Immature natural killer cell (primary cell): ENCODE measurements around the gene GALNT18. TPM values are rescaled to one million over a fixed set of nuclear protein-coding genes. Genes with fewer than 3 reads are reported as not detected.

ENCODE experiments used
- DNase-seq, 3 donors: peaks; one replicate each; pipeline ENCODE4 v3.0.0; 2022; ENCODE audit warnings: mixed read lengths in 1 of 3
- H3K27ac Mint-ChIP-seq, 6 donors: one replicate each; pipeline ENCODE4 v1.8.0; 2020; ENCODE audit warnings: mixed read lengths in 6 of 6, mild to moderate bottlenecking in 5 of 6, inconsistent platforms in 4 of 6, moderate library complexity in 3 of 6
- H3K27me3 Mint-ChIP-seq, 3 donors: one replicate each; pipeline ENCODE4 v1.8.0; 2020 to 2021; ENCODE audit warnings: low read depth in 3 of 3, mild to moderate bottlenecking in 3 of 3, mixed read lengths in 3 of 3, moderate library complexity in 3 of 3, inconsistent platforms in 1 of 3
- H3K36me3 Mint-ChIP-seq, 3 donors: one replicate each; pipeline ENCODE4 v1.8.0; 2020; ENCODE audit warnings: mixed read lengths in 3 of 3, inconsistent platforms in 2 of 3, mild to moderate bottlenecking in 2 of 3
- H3K4me1 Mint-ChIP-seq, 2 donors: one replicate each; pipeline ENCODE4 v1.8.0; 2020; ENCODE audit warnings: inconsistent platforms in 2 of 2, mild to moderate bottlenecking in 2 of 2, mixed read lengths in 2 of 2, moderate library complexity in 1 of 2
- H3K4me3 Mint-ChIP-seq, 5 donors: one replicate each; pipeline ENCODE4 v1.8.0; 2020; ENCODE audit warnings: mild to moderate bottlenecking in 5 of 5, mixed read lengths in 5 of 5, inconsistent platforms in 3 of 5, moderate library complexity in 3 of 5
- H3K9me3 Mint-ChIP-seq, 6 donors: one replicate each; pipeline ENCODE4 v1.8.0; 2020; ENCODE audit warnings: mild to moderate bottlenecking in 6 of 6, mixed read lengths in 6 of 6, inconsistent platforms in 4 of 6, moderate library complexity in 3 of 6
- polyA plus RNA-seq, 3 donors: library from polyadenylated mRNA; unstranded; fragments of 300-500 nt; fragmentation: Illumina TruSeq; gene quantifications; one replicate each; pipeline ENCODE4 v1.2.3, GENCODE V29; 2021

Gene GALNT18
- polyA plus RNA-seq, 3 donors from 2014 or later = 0.10 to 0.93 TPM; not detected in 1

GRCh38 chr11:11476499-11476898 is 145.3 kb downstream of the GALNT18 start:
- no peak for DNase-seq
- Mint-ChIP-seq H3K36me3 (no peaks in the 10 kb centered on the region), H3K9me3 (no peaks in the 10 kb centered on the region)

GRCh38 chr11:11472106-11472505 is 149.7 kb downstream of the GALNT18 start:
- Mint-ChIP-seq H3K4me3 (no peak overlapping the region), H3K9me3 (no peaks in the 10 kb centered on the region), H3K36me3 (no peaks in the 10 kb centered on the region), H3K27me3 (no peaks in the 10 kb centered on the region), H3K27ac (no peak overlapping the region), H3K4me1 (no peaks in the 10 kb centered on the region)
- DNase-seq = no peak

More at GRCh38 chr11:11476499-11476898, 145.3 kb downstream of the GALNT18 start:
- Mint-ChIP-seq H3K4me3 (no peak overlapping the region), H3K4me1 (no peaks in the 10 kb centered on the region), H3K27ac (no peak overlapping the region), H3K27me3 (no peaks in the 10 kb centered on the region)

GRCh38 chr11:11471201-11471600 is 150.6 kb downstream of the GALNT18 start:
- no peaks in the 10 kb centered on the region for H3K27me3 Mint-ChIP-seq
- no peaks in the 10 kb centered on the region for H3K4me1 Mint-ChIP-seq
- H3K36me3 Mint-ChIP-seq = no peaks in the 10 kb centered on the region
- no peak overlapping the region for H3K27ac Mint-ChIP-seq
- no peaks in the 10 kb centered on the region for H3K9me3 Mint-ChIP-seq
- no peak overlapping the region for H3K4me3 Mint-ChIP-seq
- no peak for DNase-seq

- H3K4me1 Mint-ChIP-seq = no peaks in the 10 kb centered on the region
- H3K27me3 Mint-ChIP-seq = no peaks in the 10 kb centered on the region
- no peaks in the 10 kb centered on the region for H3K9me3 Mint-ChIP-seq
- no peak for DNase-seq
- no peak overlapping the region for H3K4me3 Mint-ChIP-seq
- no peaks in the 10 kb centered on the region for H3K36me3 Mint-ChIP-seq
- H3K27ac Mint-ChIP-seq = no peak overlapping the region
These were observed 152.9 kb downstream of the GALNT18 start for GRCh38 chr11:11468954-11469353.

GRCh38 chr11:11467312-11467711 is 154.5 kb downstream of the GALNT18 start:
- Mint-ChIP-seq H3K27me3 (no peaks in the 10 kb centered on the region), H3K4me1 (no peaks in the 10 kb centered on the region), H3K9me3 (no peaks in the 10 kb centered on the region), H3K27ac (no peak overlapping the region), H3K36me3 (no peaks in the 10 kb centered on the region), H3K4me3 (no peak overlapping the region)
- DNase-seq = no peak

GRCh38 chr11:11464555-11464954 is 157.2 kb downstream of the GALNT18 start:
- Mint-ChIP-seq H3K4me3 (no peak overlapping the region), H3K9me3 (no peaks in the 10 kb centered on the region), H3K36me3 (no peaks in the 10 kb centered on the region), H3K27me3 (no peaks in the 10 kb centered on the region), H3K4me1 (no peaks in the 10 kb centered on the region), H3K27ac (no peak overlapping the region)
- no peak for DNase-seq

- Mint-ChIP-seq H3K27ac (no peak overlapping the region), H3K9me3 (no peaks in the 10 kb centered on the region), H3K27me3 (no peaks in the 10 kb centered on the region), H3K4me3 (no peak overlapping the region), H3K4me1 (no peaks in the 10 kb centered on the region), H3K36me3 (no peaks in the 10 kb centered on the region)
- DNase-seq = no peak
These were observed 158.4 kb downstream of the GALNT18 start for GRCh38 chr11:11463405-11463804.

- Mint-ChIP-seq H3K4me3 (no peak overlapping the region), H3K27me3 (no peaks in the 10 kb centered on the region), H3K27ac (no peak overlapping the region), H3K9me3 (no peaks in the 10 kb centered on the region), H3K4me1 (no peaks in the 10 kb centered on the region), H3K36me3 (no peaks in the 10 kb centered on the region)
- DNase-seq = no peak
These were observed 160.3 kb downstream of the GALNT18 start for GRCh38 chr11:11461473-11461872.

GRCh38 chr11:11459578-11459977 is 162.2 kb downstream of the GALNT18 start:
- no peak overlapping the region for H3K27ac Mint-ChIP-seq
- H3K4me3 Mint-ChIP-seq = no peak overlapping the region
- H3K36me3 Mint-ChIP-seq = no peaks in the 10 kb centered on the region
- no peaks in the 10 kb centered on the region for H3K4me1 Mint-ChIP-seq
- no peaks in the 10 kb centered on the region for H3K27me3 Mint-ChIP-seq
- no peak for DNase-seq
- H3K9me3 Mint-ChIP-seq = no peaks in the 10 kb centered on the region

- Mint-ChIP-seq H3K27me3 (no peaks in the 10 kb centered on the region), H3K36me3 (no peaks in the 10 kb centered on the region), H3K27ac (no peak overlapping the region), H3K4me1 (no peaks in the 10 kb centered on the region), H3K4me3 (no peak overlapping the region), H3K9me3 (no peaks in the 10 kb centered on the region)
- DNase-seq = no peak
These were observed 163.3 kb downstream of the GALNT18 start for GRCh38 chr11:11458485-11458884.

GRCh38 chr11:11458001-11458400 is 163.8 kb downstream of the GALNT18 start:
- H3K4me1 Mint-ChIP-seq = no peaks in the 10 kb centered on the region
- H3K9me3 Mint-ChIP-seq = no peaks in the 10 kb centered on the region
- no peak overlapping the region for H3K4me3 Mint-ChIP-seq
- no peak for DNase-seq
- H3K36me3 Mint-ChIP-seq = no peaks in the 10 kb centered on the region
- no peaks in the 10 kb centered on the region for H3K27me3 Mint-ChIP-seq
- H3K27ac Mint-ChIP-seq = no peak overlapping the region

- DNase-seq = no peak
- no peak overlapping the region for H3K27ac Mint-ChIP-seq
- H3K9me3 Mint-ChIP-seq = no peaks in the 10 kb centered on the region
- no peaks in the 10 kb centered on the region for H3K36me3 Mint-ChIP-seq
- no peaks in the 10 kb centered on the region for H3K4me1 Mint-ChIP-seq
- no peaks in the 10 kb centered on the region for H3K27me3 Mint-ChIP-seq
- no peak overlapping the region for H3K4me3 Mint-ChIP-seq
These were observed 164.9 kb downstream of the GALNT18 start for GRCh38 chr11:11456866-11457265.

- Mint-ChIP-seq H3K4me3 (no peak overlapping the region), H3K36me3 (no peaks in the 10 kb centered on the region), H3K27me3 (peaks cover 0 to 3% (median 1%) of the 10 kb centered on the region in 3 donors), H3K27ac (no peak overlapping the region), H3K4me1 (no peaks in the 10 kb centered on the region), H3K9me3 (no peaks in the 10 kb centered on the region)
- DNase-seq = no peak
These were observed 167.1 kb downstream of the GALNT18 start for GRCh38 chr11:11454671-11455223.

- DNase-seq = no peak
- Mint-ChIP-seq H3K27me3 (peaks cover 2 to 6% (median 3%) of the 10 kb centered on the region in 3 donors), H3K36me3 (no peaks in the 10 kb centered on the region), H3K4me1 (no peaks in the 10 kb centered on the region), H3K9me3 (no peaks in the 10 kb centered on the region), H3K4me3 (no peak overlapping the region), H3K27ac (no peak overlapping the region)
These were observed 170.3 kb downstream of the GALNT18 start for GRCh38 chr11:11451501-11452005.

GRCh38 chr11:11450744-11451362 is 171.0 kb downstream of the GALNT18 start:
- H3K4me1 Mint-ChIP-seq = no peaks in the 10 kb centered on the region
- no peak overlapping the region for H3K27ac Mint-ChIP-seq
- DNase-seq = no peak
- H3K36me3 Mint-ChIP-seq = no peaks in the 10 kb centered on the region
- H3K4me3 Mint-ChIP-seq = no peak overlapping the region
- H3K27me3 Mint-ChIP-seq = peaks cover 2 to 6% (median 3%) of the 10 kb centered on the region in 3 donors
- H3K9me3 Mint-ChIP-seq = no peaks in the 10 kb centered on the region
